ENCODE measurements around the gene AK1. TPM values are rescaled to one million over a fixed set of nuclear protein-coding genes. Genes with fewer than 3 reads are reported as not detected.
A peak's percentile ranks its signal among the peaks of the same experiment; 100 is the strongest.

AK1 gene
- total RNA-seq, 1 experiment from 2014 or later, result 35.8 TPM

- Histone ChIP-seq H3K36me3 (ENCODE audit: insufficient read depth, low read length, poor library complexity, severe bottlenecking) (no peaks in the 10 kb centered on the region), H3K4me3 (ENCODE audit: low read depth, low read length, poor library complexity, severe bottlenecking) (no peak overlapping the region), H3K9me3 (ENCODE audit: low read depth, low read length, poor library complexity, severe bottlenecking) (no peaks in the 10 kb centered on the region), H3K4me1 (ENCODE audit: insufficient read depth, low read length, poor library complexity, severe bottlenecking) (peaks cover 22% of the 10 kb centered on the region), H3K27me3 (replicated peaks; ENCODE audit: insufficient read depth, low read depth, low read length, poor library complexity) (no peaks in the 10 kb centered on the region), H3K27ac (ENCODE audit: low read depth, low read length, poor library complexity, severe bottlenecking) (no peak overlapping the region)
- ChIA-PET CTCF (no interaction called here), POLR2A (ENCODE audit: low non-redundant PET) (interaction anchor here (0.6 kb wide), 1 partner anchor 155 kb away, joined by 3 read pairs; no protein-coding TSS in a partner anchor)
- no TSS peak for BruUV-seq (replicated peaks)
- TF ChIP-seq CTCF (conservative IDR thresholded peaks at IDR 0.05; ENCODE audit: low read depth, low read length) (no peak), EZH2 (IDR thresholded peaks at IDR 0.05; ENCODE audit: borderline replicate concordance, low read depth, low read length, poor library complexity, severe bottlenecking) (no peak)
- intact Hi-C loops (cut with micrococcal nuclease; ENCODE audit: unreplicated experiment), result loop anchor here (5.0 kb wide), 1 partner anchor 116 kb away; the partner anchor contains the start of gene FPGS
- no peak for DNase-seq (ENCODE audit: low spot score)
Measured at GRCh38 chr9:127918183-127919107, 41.0 kb upstream of the AK1 start.

GRCh38 chr9:127917603-127918002 lies 40.1 kb upstream of the AK1 start:
- Histone ChIP-seq H3K4me1 (ENCODE audit: insufficient read depth, low read length, poor library complexity, severe bottlenecking) (peaks cover 22% of the 10 kb centered on the region), H3K27ac (ENCODE audit: low read depth, low read length, poor library complexity, severe bottlenecking) (no peak overlapping the region), H3K9me3 (ENCODE audit: low read depth, low read length, poor library complexity, severe bottlenecking) (no peaks in the 10 kb centered on the region), H3K36me3 (ENCODE audit: insufficient read depth, low read length, poor library complexity, severe bottlenecking) (no peaks in the 10 kb centered on the region), H3K4me3 (ENCODE audit: low read depth, low read length, poor library complexity, severe bottlenecking) (peak overlapping the region; percentile 74), H3K27me3 (replicated peaks; ENCODE audit: insufficient read depth, low read depth, low read length, poor library complexity) (no peaks in the 10 kb centered on the region)
- DNase-seq (ENCODE audit: low spot score), result no peak
- POLR2A ChIA-PET (ENCODE audit: low non-redundant PET), result no interaction called here
- BruUV-seq (replicated peaks), result no TSS peak
- no peak for TF ChIP-seq EZH2 (IDR thresholded peaks at IDR 0.05; ENCODE audit: borderline replicate concordance, low read depth, low read length, poor library complexity, severe bottlenecking)
- TF ChIP-seq CTCF (conservative IDR thresholded peaks at IDR 0.05; ENCODE audit: low read depth, low read length), result no peak
- CTCF ChIA-PET, result interaction anchor here (1.0 kb wide), 1 partner anchor 183 kb away, joined by 5 read pairs; the partner anchor contains the start of gene TOR2A
- intact Hi-C loops (cut with micrococcal nuclease; ENCODE audit: unreplicated experiment), result loop anchor here (5.0 kb wide), 1 partner anchor 115 kb away; the partner anchor contains the start of gene FPGS

GRCh38 chr9:127916720-127917581 lies 39.5 kb upstream of the AK1 start, which contains the start of gene ST6GALNAC4:
ST6GALNAC4 (minus strand) TSS chr9:127917041; CDS start chr9:127916419, 622 bp downstream.
- H3K9me3 ChIP-seq (ENCODE audit: low read depth, low read length, poor library complexity, severe bottlenecking), result no peaks in the 10 kb centered on the region
- no TSS peak for BruUV-seq (replicated peaks)

More at GRCh38 chr9:127916720-127917581, 39.5 kb upstream of the AK1 start, which contains the start of gene ST6GALNAC4:
- H3K36me3 ChIP-seq (ENCODE audit: insufficient read depth, low read length, poor library complexity, severe bottlenecking), result no peaks in the 10 kb centered on the region
- H3K4me3 ChIP-seq (ENCODE audit: low read depth, low read length, poor library complexity, severe bottlenecking), result peak within 1 kb of the TSS; percentile 74
- H3K4me1 ChIP-seq (ENCODE audit: insufficient read depth, low read length, poor library complexity, severe bottlenecking), result peaks cover 20% of the 10 kb centered on the region
- peak; percentile 93 for DNase-seq (ENCODE audit: low spot score)
- no peak within 1 kb of the TSS for H3K27ac ChIP-seq (ENCODE audit: low read depth, low read length, poor library complexity, severe bottlenecking)
- TF ChIP-seq EZH2 (IDR thresholded peaks at IDR 0.05; ENCODE audit: borderline replicate concordance, low read depth, low read length, poor library complexity, severe bottlenecking), result no peak
- no peak for TF ChIP-seq CTCF (conservative IDR thresholded peaks at IDR 0.05; ENCODE audit: low read depth, low read length)
- intact Hi-C loops (cut with micrococcal nuclease; ENCODE audit: unreplicated experiment), result loop anchor here (5.0 kb wide), 1 partner anchor 115 kb away; the partner anchor contains the start of gene FPGS
- CTCF ChIA-PET, result interaction anchor here (0.6 to 1.0 kb wide), 2 partner anchors 182 to 205 kb away, joined by 5 to 8 read pairs; partner anchors contain the start of gene TOR2A
- H3K27me3 ChIP-seq (replicated peaks; ENCODE audit: insufficient read depth, low read depth, low read length, poor library complexity), result no peaks in the 10 kb centered on the region
- POLR2A ChIA-PET (ENCODE audit: low non-redundant PET), result no interaction called here
